Measurements from ENCODE around the gene EYS.

EYS gene

GRCh38 chr6:64591676-64592036 lies 1115.4 kb downstream of the EYS start:
- no peak for DNase-seq (ENCODE audit: low read depth in 3 of 3)

- DNase-seq (ENCODE audit: low read depth in 3 of 3) = no peak
Measured at GRCh38 chr6:64590965-64591675, 1115.9 kb downstream of the EYS start.

GRCh38 chr6:64589961-64590360 lies 1117.1 kb downstream of the EYS start:
- DNase-seq (ENCODE audit: low read depth in 3 of 3) = no peak

- DNase-seq (ENCODE audit: low read depth in 3 of 3) = no peak
Measured at GRCh38 chr6:64580346-64580745, 1126.7 kb downstream of the EYS start.

GRCh38 chr6:64553249-64553786 lies 1153.7 kb downstream of the EYS start:
- DNase-seq (ENCODE audit: low read depth in 3 of 3) = no peak

- no peak for DNase-seq (ENCODE audit: low read depth in 3 of 3)
Measured at GRCh38 chr6:64547594-64548268, 1159.3 kb downstream of the EYS start.

GRCh38 chr6:64539917-64540316 lies 1167.1 kb downstream of the EYS start:
- DNase-seq (ENCODE audit: low read depth in 3 of 3) = no peak

GRCh38 chr6:64538722-64539121 lies 1168.3 kb downstream of the EYS start:
- DNase-seq (ENCODE audit: low read depth in 3 of 3) = no peak

- no peak for DNase-seq (ENCODE audit: low read depth in 3 of 3)
Measured at GRCh38 chr6:64527899-64528298, 1179.1 kb downstream of the EYS start.

- no peak for DNase-seq (ENCODE audit: low read depth in 3 of 3)
Measured at GRCh38 chr6:64522859-64523258, 1184.2 kb downstream of the EYS start.

- DNase-seq (ENCODE audit: low read depth in 3 of 3) = no peak
Measured at GRCh38 chr6:64520050-64520449, 1187.0 kb downstream of the EYS start.

- DNase-seq (ENCODE audit: low read depth in 3 of 3) = no peak
Measured at GRCh38 chr6:64516393-64516792, 1190.6 kb downstream of the EYS start.

GRCh38 chr6:64507661-64508060 lies 1199.4 kb downstream of the EYS start:
- no peak for DNase-seq (ENCODE audit: low read depth in 3 of 3)

GRCh38 chr6:64505312-64505711 lies 1201.7 kb downstream of the EYS start:
- DNase-seq (ENCODE audit: low read depth in 3 of 3) = no peak

GRCh38 chr6:64504503-64504902 lies 1202.5 kb downstream of the EYS start:
- DNase-seq (ENCODE audit: low read depth in 3 of 3) = no peak

- no peak for DNase-seq (ENCODE audit: low read depth in 3 of 3)
Measured at GRCh38 chr6:64502801-64503200, 1204.2 kb downstream of the EYS start.

- DNase-seq (ENCODE audit: low read depth in 3 of 3) = no peak
Measured at GRCh38 chr6:64497634-64498033, 1209.4 kb downstream of the EYS start.

GRCh38 chr6:64489763-64490162 lies 1217.3 kb downstream of the EYS start:
- DNase-seq (ENCODE audit: low read depth in 3 of 3) = no peak

GRCh38 chr6:64486578-64487351 lies 1220.3 kb downstream of the EYS start:
- no peak for DNase-seq (ENCODE audit: low read depth in 3 of 3)

GRCh38 chr6:64483956-64484499 lies 1223.0 kb downstream of the EYS start:
- DNase-seq (ENCODE audit: low read depth in 3 of 3) = no peak

GRCh38 chr6:64482631-64483030 lies 1224.4 kb downstream of the EYS start:
- DNase-seq (ENCODE audit: low read depth in 3 of 3) = no peak

GRCh38 chr6:64479134-64479533 lies 1227.9 kb downstream of the EYS start:
- DNase-seq (ENCODE audit: low read depth in 3 of 3) = no peak
